Muscle layer of colon (tissue), 2 donors: ENCODE measurements around the gene ACBD3.

ENCODE experiments used
- H3K27ac ChIP-seq: one replicate; pipeline ENCODE4 v1.7.0; 2013; ENCODE audit warnings: low read depth, mild to moderate bottlenecking, low read length, moderate library complexity
- H3K27me3 ChIP-seq, 2 donors: one replicate each; pipeline ENCODE4 v1.7.0; 2013; ENCODE audit warnings: low read length in 2 of 2, mild to moderate bottlenecking in 2 of 2; ENCODE audit not compliant: insufficient read depth in 2 of 2, control insufficient read depth in 1 of 2
- H3K36me3 ChIP-seq: one replicate; pipeline ENCODE4 v1.7.0; 2013; ENCODE audit warnings: mild to moderate bottlenecking, low read length; ENCODE audit not compliant: insufficient read depth
- H3K4me1 ChIP-seq: one replicate; pipeline ENCODE4 v1.7.0; 2013; ENCODE audit warnings: mild to moderate bottlenecking, low read length; ENCODE audit not compliant: insufficient read depth
- H3K4me3 ChIP-seq, 2 donors: one replicate each; pipeline ENCODE4 v1.7.0; 2013; ENCODE audit warnings: low read length in 2 of 2, low read depth in 1 of 2, mild to moderate bottlenecking in 1 of 2, moderate library complexity in 1 of 2
- H3K9ac ChIP-seq: one replicate; pipeline ENCODE4 v1.7.0; 2013; ENCODE audit warnings: low read length
- H3K9me3 ChIP-seq: one replicate; pipeline ENCODE4 v1.7.0; 2013; ENCODE audit warnings: mild to moderate bottlenecking, low read length
- donor health status: abdominal sarcoma.
- donor health status: Adenocarcinoma of cecum.

ACBD3 gene

GRCh38 chr1:226132728-226133503 lies 53.6 kb downstream of the ACBD3 start:
- Histone ChIP-seq H3K27ac (no peak overlapping the region), H3K27me3 (no peaks in the 10 kb centered on the region), H3K36me3 (no peaks in the 10 kb centered on the region), H3K4me3 (no peak overlapping the region), H3K9me3 (no peaks in the 10 kb centered on the region), H3K4me1 (peaks cover 15% of the 10 kb centered on the region), H3K9ac (no peak overlapping the region)

GRCh38 chr1:226131639-226132038 lies 54.9 kb downstream of the ACBD3 start:
- H3K9me3 ChIP-seq = no peaks in the 10 kb centered on the region
- H3K27me3 ChIP-seq = no peaks in the 10 kb centered on the region
- peaks cover 15% of the 10 kb centered on the region for H3K4me1 ChIP-seq
- no peaks in the 10 kb centered on the region for H3K36me3 ChIP-seq
- no peak overlapping the region for H3K27ac ChIP-seq
- no peak overlapping the region for H3K9ac ChIP-seq
- H3K4me3 ChIP-seq = no peak overlapping the region

GRCh38 chr1:226129230-226129629 lies 57.3 kb downstream of the ACBD3 start:
- Histone ChIP-seq H3K9me3 (no peaks in the 10 kb centered on the region), H3K4me3 (no peak overlapping the region), H3K4me1 (peaks cover under 1% of the 10 kb centered on the region), H3K36me3 (no peaks in the 10 kb centered on the region), H3K27me3 (no peaks in the 10 kb centered on the region), H3K9ac (no peak overlapping the region), H3K27ac (no peak overlapping the region)

- Histone ChIP-seq H3K36me3 (no peaks in the 10 kb centered on the region), H3K4me3 (no peak overlapping the region), H3K9ac (no peak overlapping the region), H3K27me3 (no peaks in the 10 kb centered on the region), H3K27ac (no peak overlapping the region), H3K4me1 (no peaks in the 10 kb centered on the region), H3K9me3 (no peaks in the 10 kb centered on the region)
Measured at GRCh38 chr1:226128487-226129075, 58.0 kb downstream of the ACBD3 start.

- no peak overlapping the region for H3K27ac ChIP-seq
- no peak overlapping the region for H3K9ac ChIP-seq
- no peaks in the 10 kb centered on the region for H3K27me3 ChIP-seq
- H3K9me3 ChIP-seq = no peaks in the 10 kb centered on the region
- H3K4me1 ChIP-seq = peaks cover 3% of the 10 kb centered on the region
- H3K36me3 ChIP-seq = no peaks in the 10 kb centered on the region
- no peak overlapping the region for H3K4me3 ChIP-seq
Measured at GRCh38 chr1:226126824-226127569, 59.5 kb downstream of the ACBD3 start.

GRCh38 chr1:226125831-226126230 lies 60.7 kb downstream of the ACBD3 start:
- H3K9ac ChIP-seq = no peak overlapping the region
- H3K4me3 ChIP-seq = no peak overlapping the region
- peaks cover 3% of the 10 kb centered on the region for H3K4me1 ChIP-seq
- H3K9me3 ChIP-seq = no peaks in the 10 kb centered on the region
- H3K27me3 ChIP-seq = no peaks in the 10 kb centered on the region
- no peak overlapping the region for H3K27ac ChIP-seq
- no peaks in the 10 kb centered on the region for H3K36me3 ChIP-seq

GRCh38 chr1:226125097-226125630 lies 61.4 kb downstream of the ACBD3 start:
- Histone ChIP-seq H3K36me3 (no peaks in the 10 kb centered on the region), H3K4me3 (no peak overlapping the region), H3K27me3 (no peaks in the 10 kb centered on the region), H3K9ac (no peak overlapping the region), H3K27ac (no peak overlapping the region), H3K4me1 (peaks cover 3% of the 10 kb centered on the region), H3K9me3 (no peaks in the 10 kb centered on the region)

- Histone ChIP-seq H3K27ac (no peak overlapping the region), H3K4me1 (peaks cover 3% of the 10 kb centered on the region), H3K9me3 (no peaks in the 10 kb centered on the region), H3K36me3 (no peaks in the 10 kb centered on the region), H3K4me3 (no peak overlapping the region), H3K9ac (no peak overlapping the region), H3K27me3 (no peaks in the 10 kb centered on the region)
Measured at GRCh38 chr1:226123591-226124471, 62.7 kb downstream of the ACBD3 start.

GRCh38 chr1:226123212-226123560 lies 63.4 kb downstream of the ACBD3 start:
- Histone ChIP-seq H3K36me3 (no peaks in the 10 kb centered on the region), H3K27ac (no peak overlapping the region), H3K4me3 (no peak overlapping the region), H3K27me3 (no peaks in the 10 kb centered on the region), H3K9ac (no peak overlapping the region), H3K9me3 (no peaks in the 10 kb centered on the region), H3K4me1 (peaks cover 3% of the 10 kb centered on the region)

GRCh38 chr1:226121587-226122400 lies 64.7 kb downstream of the ACBD3 start:
- Histone ChIP-seq H3K36me3 (no peaks in the 10 kb centered on the region), H3K27me3 (no peaks in the 10 kb centered on the region), H3K27ac (peak overlapping the region; percentile 12), H3K9ac (no peak overlapping the region), H3K4me1 (peaks cover 3% of the 10 kb centered on the region), H3K9me3 (no peaks in the 10 kb centered on the region), H3K4me3 (peak overlapping the region; percentile 55 to 62)
